HG02588 (cell line): ENCODE results near the gene KRT16.
"Not testable (repeated sequence)": the region's sequence is repeated elsewhere in the genome, so short reads cannot be mapped to it uniquely, and the experiment has no call there.

Experiments used
- ATAC-seq: cut with Tn5 transposase; IDR thresholded peaks from one replicate; pipeline ENCODE4 v1.9.1; 2021; ENCODE audit warnings: mild to moderate bottlenecking, moderate library complexity; ENCODE audit not compliant: unreplicated experiment

KRT16 gene

GRCh38 chr17:41585301-41586056 lies 27.1 kb downstream of the KRT16 start:
- ATAC-seq: no peak

- ATAC-seq: not testable (repeated sequence)
Observed at GRCh38 chr17:41584331-41584927, 28.1 kb downstream of the KRT16 start.

- no peak for ATAC-seq
Observed at GRCh38 chr17:41583137-41584127, 29.1 kb downstream of the KRT16 start.

GRCh38 chr17:41582061-41582968 lies 30.3 kb downstream of the KRT16 start:
- ATAC-seq: not testable (repeated sequence)

- no peak for ATAC-seq
Observed at GRCh38 chr17:41581366-41582060, 31.1 kb downstream of the KRT16 start.

GRCh38 chr17:41580687-41581365 lies 31.7 kb downstream of the KRT16 start:
- no peak for ATAC-seq

GRCh38 chr17:41580244-41580575 lies 32.4 kb downstream of the KRT16 start:
- ATAC-seq: no peak

- ATAC-seq: no peak
Observed at GRCh38 chr17:41579484-41580243, 32.9 kb downstream of the KRT16 start.

- no peak for ATAC-seq
Observed at GRCh38 chr17:41578971-41579370, 33.6 kb downstream of the KRT16 start.

GRCh38 chr17:41578538-41578937 lies 34.0 kb downstream of the KRT16 start:
- no peak for ATAC-seq

GRCh38 chr17:41576740-41577139 lies 35.8 kb downstream of the KRT16 start:
- ATAC-seq: not testable (repeated sequence)

- no peak for ATAC-seq
Observed at GRCh38 chr17:41575336-41575735, 37.2 kb downstream of the KRT16 start.

GRCh38 chr17:41571561-41572434 lies 40.8 kb downstream of the KRT16 start, which contains the start of gene KRT9:
KRT9 (minus strand) TSS chr17:41572059; CDS start chr17:41571992, 67 bp downstream.
- no peak for ATAC-seq

GRCh38 chr17:41567317-41567716 lies 45.2 kb downstream of the KRT16 start:
- ATAC-seq: no peak

GRCh38 chr17:41565338-41565737 lies 47.2 kb downstream of the KRT16 start:
- ATAC-seq: no peak

GRCh38 chr17:41563607-41564170 lies 48.9 kb downstream of the KRT16 start:
- no peak for ATAC-seq

GRCh38 chr17:41561554-41561953 lies 51.0 kb downstream of the KRT16 start:
- no peak for ATAC-seq
